Fibroblast of lung (primary cell): ENCODE measurements around the gene DNAAF3. TPM values are rescaled to one million over a fixed set of nuclear protein-coding genes. Genes with fewer than 3 reads are reported as not detected.

Experiments
- DNase-seq, 2 donors: peaks; one replicate each; pipeline versions ENCODE4 v3.0.0 to v3.0.0-alpha.2; 2010; ENCODE audit warnings: low read depth in 2 of 2
- H2AFZ ChIP-seq: 2 replicates; pipeline ENCODE4 v1.5.1; 2012; ENCODE audit warnings: low read length, control low read depth, inconsistent platforms
- H3K27ac ChIP-seq: 2 replicates; pipeline ENCODE4 v1.5.1; 2011; ENCODE audit warnings: low read length, control low read depth; ENCODE audit not compliant: insufficient read depth
- H3K27me3 ChIP-seq: 2 replicates; pipeline ENCODE4 v1.5.1; 2011; ENCODE audit warnings: mild to moderate bottlenecking, low read length; ENCODE audit not compliant: control insufficient read depth, insufficient read depth
- H3K36me3 ChIP-seq: 2 replicates; pipeline ENCODE4 v1.5.1; 2011; ENCODE audit warnings: low read length; ENCODE audit not compliant: control insufficient read depth, insufficient read depth
- H3K4me1 ChIP-seq: 2 replicates; pipeline ENCODE4 v1.5.1; 2011; ENCODE audit warnings: low read length; ENCODE audit not compliant: control insufficient read depth, insufficient read depth; ENCODE audit errors: extremely low read depth
- H3K4me2 ChIP-seq: 2 replicates; pipeline ENCODE4 v1.5.1; 2011; ENCODE audit warnings: low read length, control low read depth; ENCODE audit not compliant: insufficient read depth; ENCODE audit errors: extremely low read depth
- H3K4me3 ChIP-seq, 4 experiments: fragments of 200-600 bp in 1 of 4; sonication (generic) in 1 of 4; replicated peaks in 1 of 4; 2 replicates each; pipeline ENCODE4 v1.5.1; 2011 to 2016; ENCODE audit warnings: low read length in 4 of 4, low read depth in 3 of 4, mild to moderate bottlenecking in 3 of 4, control low read depth in 2 of 4, inconsistent platforms in 1 of 4, mixed read lengths in 1 of 4; ENCODE audit not compliant: insufficient read depth in 1 of 4; ENCODE audit errors: control extremely low read depth in 1 of 4
- H3K79me2 ChIP-seq: 2 replicates; pipeline ENCODE4 v1.5.1; 2012; ENCODE audit warnings: mild to moderate bottlenecking, low read length, inconsistent platforms; ENCODE audit not compliant: control insufficient read depth, insufficient read depth
- H3K9ac ChIP-seq: 2 replicates; pipeline ENCODE4 v1.5.1; 2011; ENCODE audit warnings: mild to moderate bottlenecking, low read length, control low read depth; ENCODE audit not compliant: insufficient read depth
- H3K9me3 ChIP-seq: 2 replicates; pipeline ENCODE4 v1.5.1; 2012; ENCODE audit warnings: low read depth, low read length; ENCODE audit not compliant: control insufficient read depth, insufficient read depth
- H4K20me1 ChIP-seq: 2 replicates; pipeline ENCODE4 v1.5.1; 2011; ENCODE audit warnings: low read length; ENCODE audit not compliant: control insufficient read depth, insufficient read depth; ENCODE audit errors: extremely low read depth
- EZH2 ChIP-seq: IDR thresholded peaks from 2 replicates; pipeline ENCODE4 v1.5.1; 2012; ENCODE audit warnings: low read length, control low read depth, mild to moderate bottlenecking; ENCODE audit errors: missing control alignments
- polyA plus RNA-seq, 2 donors: library from polyadenylated mRNA; depleted of rRNA in 1 of 2; stranded (reverse) in 1 of 2; unstranded in 1 of 2; fragments of >200 nt; gene quantifications; 2 replicates each; pipeline ENCODE4 v1.2.1, GENCODE V29; 2011 to 2012; ENCODE audit warnings: missing spikeins in 1 of 2
- total RNA-seq: library from RNA; depleted of rRNA; stranded (reverse); fragments of >200 nt; gene quantifications from 2 replicates; pipeline ENCODE4 v1.2.1, GENCODE V29; 2014
- TF ChIP-seq, protein P1 (sequence below), 2 donors: IDR thresholded peaks in 1 of 2; conservative IDR thresholded peaks in 1 of 2; 1 replicate in 1 of 2; 2 replicates in 1 of 2; pipeline ENCODE4 v1.5.1; 2011 to 2012; ENCODE audit warnings: low read length in 2 of 2, control low read depth in 1 of 2, inconsistent platforms in 1 of 2, low read depth in 1 of 2, mild to moderate bottlenecking in 1 of 2

DNAAF3 gene
- total and polyA plus RNA-seq, 2 donors (not counting 1 experiment from before 2014, with no cell fraction given) = 0.17 to 0.18 TPM

DNA sequence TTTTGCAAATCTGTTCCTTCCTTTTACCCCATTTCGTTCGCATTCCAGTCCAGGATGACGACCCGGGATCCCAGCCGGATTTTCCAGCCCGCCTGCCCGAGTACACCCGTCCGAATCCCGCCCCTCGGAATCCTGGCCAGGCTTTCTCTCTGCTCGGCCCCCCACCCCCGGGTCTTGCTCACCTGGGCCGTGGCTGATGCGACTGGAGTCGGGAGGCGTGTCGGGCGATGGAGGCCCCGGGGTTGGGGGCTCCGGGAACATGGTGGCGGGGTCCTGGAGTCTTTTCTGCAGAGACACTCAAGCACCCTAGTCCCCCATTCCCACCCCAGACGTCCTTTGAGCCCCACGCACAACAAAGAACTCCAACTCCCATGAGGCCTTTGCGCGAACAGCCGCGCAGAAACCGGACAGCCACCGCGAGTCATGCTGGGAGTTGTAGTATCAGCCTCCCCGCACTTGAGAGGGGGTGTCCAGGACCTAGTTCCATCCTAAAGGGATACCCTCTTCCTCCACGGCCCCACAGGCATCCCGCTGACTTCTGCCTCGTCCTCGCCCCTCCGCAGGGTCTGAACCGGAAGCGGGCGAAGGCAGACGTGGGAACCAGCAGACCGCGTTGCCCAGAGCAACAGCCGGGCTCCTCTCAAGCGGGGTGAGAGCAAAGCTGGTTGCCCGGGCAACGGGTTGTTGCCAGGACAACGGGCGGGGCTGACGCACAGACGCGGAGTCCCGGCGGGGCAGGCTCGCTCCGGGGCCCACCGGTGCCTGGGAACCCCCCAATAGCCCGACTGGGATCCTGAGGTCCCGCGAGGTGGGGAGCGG, 12.6 kb upstream of the DNAAF3 start:
- Histone ChIP-seq H3K27me3 (peaks cover 11% of the 10 kb centered on the region), H4K20me1 (no peaks in the 10 kb centered on the region), H3K27ac (peak overlapping the region; percentile 41), H3K79me2 (no peaks in the 10 kb centered on the region), H3K36me3 (no peaks in the 10 kb centered on the region), H3K4me1 (peaks cover 11% of the 10 kb centered on the region), H3K9ac (peak overlapping the region; percentile 55), H3K4me3 (peak overlapping the region in 3 of 4 experiments; percentile 15 to 53 (median 36)), H3K9me3 (no peaks in the 10 kb centered on the region), H2AFZ (peak overlapping the region; percentile 43), H3K4me2 (peak overlapping the region; percentile 67)
- TF ChIP-seq EZH2 = no peak
- TF ChIP-seq, protein P1, sequence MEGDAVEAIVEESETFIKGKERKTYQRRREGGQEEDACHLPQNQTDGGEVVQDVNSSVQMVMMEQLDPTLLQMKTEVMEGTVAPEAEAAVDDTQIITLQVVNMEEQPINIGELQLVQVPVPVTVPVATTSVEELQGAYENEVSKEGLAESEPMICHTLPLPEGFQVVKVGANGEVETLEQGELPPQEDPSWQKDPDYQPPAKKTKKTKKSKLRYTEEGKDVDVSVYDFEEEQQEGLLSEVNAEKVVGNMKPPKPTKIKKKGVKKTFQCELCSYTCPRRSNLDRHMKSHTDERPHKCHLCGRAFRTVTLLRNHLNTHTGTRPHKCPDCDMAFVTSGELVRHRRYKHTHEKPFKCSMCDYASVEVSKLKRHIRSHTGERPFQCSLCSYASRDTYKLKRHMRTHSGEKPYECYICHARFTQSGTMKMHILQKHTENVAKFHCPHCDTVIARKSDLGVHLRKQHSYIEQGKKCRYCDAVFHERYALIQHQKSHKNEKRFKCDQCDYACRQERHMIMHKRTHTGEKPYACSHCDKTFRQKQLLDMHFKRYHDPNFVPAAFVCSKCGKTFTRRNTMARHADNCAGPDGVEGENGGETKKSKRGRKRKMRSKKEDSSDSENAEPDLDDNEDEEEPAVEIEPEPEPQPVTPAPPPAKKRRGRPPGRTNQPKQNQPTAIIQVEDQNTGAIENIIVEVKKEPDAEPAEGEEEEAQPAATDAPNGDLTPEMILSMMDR (conservative IDR thresholded peaks at IDR 0.05 in 1 of 2, IDR thresholded peaks at IDR 0.05 in 1 of 2; ENCODE audit: low read depth in 1 of 2, low read length in 2 of 2) = no peak
- DNase-seq = peak; percentile 80 to 82

DNA sequence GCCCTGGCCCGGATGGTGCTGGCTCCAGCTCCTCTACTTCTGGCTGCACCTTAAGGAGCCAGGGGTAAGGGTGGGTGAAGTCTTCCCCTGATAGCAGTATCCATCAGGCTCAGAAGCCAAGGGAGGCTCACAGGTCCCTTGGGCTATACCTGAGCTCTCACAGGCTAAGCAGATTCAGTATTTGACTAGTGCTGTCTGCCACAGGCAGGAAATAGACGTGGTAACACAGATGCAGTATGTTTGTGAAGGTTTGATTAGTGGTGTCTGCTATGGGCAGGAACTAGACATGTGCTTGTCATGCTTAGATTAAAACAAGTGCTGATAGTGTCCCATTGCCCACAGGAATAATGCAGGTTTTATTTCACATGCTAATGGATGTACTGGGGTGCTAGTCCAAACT, 9.7 kb upstream of the DNAAF3 start:
- no peaks in the 10 kb centered on the region for H3K9me3 ChIP-seq
- H3K9ac ChIP-seq = no peak overlapping the region
- peaks cover 11% of the 10 kb centered on the region for H3K27me3 ChIP-seq
- no peaks in the 10 kb centered on the region for H3K79me2 ChIP-seq
- peaks cover 14% of the 10 kb centered on the region for H3K4me1 ChIP-seq
- TF ChIP-seq, protein P1 (conservative IDR thresholded peaks at IDR 0.05 in 1 of 2, IDR thresholded peaks at IDR 0.05 in 1 of 2; ENCODE audit: low read depth in 1 of 2, low read length in 2 of 2) = no peak
- no peak for TF ChIP-seq EZH2
- H4K20me1 ChIP-seq = no peaks in the 10 kb centered on the region
- no peak overlapping the region for H2AFZ ChIP-seq
- H3K27ac ChIP-seq = no peak overlapping the region
- H3K36me3 ChIP-seq = no peaks in the 10 kb centered on the region
- no peak overlapping the region for H3K4me2 ChIP-seq
- no peak for DNase-seq
- H3K4me3 ChIP-seq = no peak overlapping the region

- Histone ChIP-seq H3K27ac (no peak overlapping the region), H4K20me1 (no peaks in the 10 kb centered on the region), H2AFZ (no peak overlapping the region), H3K79me2 (no peaks in the 10 kb centered on the region), H3K4me2 (no peak overlapping the region), H3K27me3 (peaks cover 14% of the 10 kb centered on the region), H3K9me3 (no peaks in the 10 kb centered on the region), H3K9ac (no peak overlapping the region), H3K36me3 (no peaks in the 10 kb centered on the region), H3K4me1 (peaks cover 14% of the 10 kb centered on the region), H3K4me3 (no peak overlapping the region)
- DNase-seq = no peak
- TF ChIP-seq, protein P1 (conservative IDR thresholded peaks at IDR 0.05 in 1 of 2, IDR thresholded peaks at IDR 0.05 in 1 of 2; ENCODE audit: low read depth in 1 of 2, low read length in 2 of 2) = no peak
- no peak for TF ChIP-seq EZH2
These were observed 8.9 kb upstream of the DNAAF3 start for GRCh38 chr19:55175117-55175867.
